Measurements from ENCODE around the gene BSDC1.

BSDC1 gene

DNA sequence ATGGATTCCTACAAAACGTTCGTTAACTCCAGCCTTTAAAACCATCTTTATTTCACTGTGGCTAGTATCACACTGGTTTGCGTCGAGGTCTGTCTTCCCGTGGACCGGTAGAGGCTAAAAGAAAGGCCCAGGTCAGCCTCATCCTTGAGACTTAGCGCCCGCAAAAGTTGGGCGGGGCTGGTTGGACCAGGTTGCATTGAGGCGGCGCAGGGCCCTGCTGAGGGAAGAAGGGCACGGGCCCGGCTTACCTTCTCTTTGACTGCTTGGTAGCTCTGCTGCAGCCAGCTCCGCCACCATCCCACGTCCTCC, 455 bp downstream of the BSDC1 start:
- DNase-seq, result peak; percentile 50

DNA sequence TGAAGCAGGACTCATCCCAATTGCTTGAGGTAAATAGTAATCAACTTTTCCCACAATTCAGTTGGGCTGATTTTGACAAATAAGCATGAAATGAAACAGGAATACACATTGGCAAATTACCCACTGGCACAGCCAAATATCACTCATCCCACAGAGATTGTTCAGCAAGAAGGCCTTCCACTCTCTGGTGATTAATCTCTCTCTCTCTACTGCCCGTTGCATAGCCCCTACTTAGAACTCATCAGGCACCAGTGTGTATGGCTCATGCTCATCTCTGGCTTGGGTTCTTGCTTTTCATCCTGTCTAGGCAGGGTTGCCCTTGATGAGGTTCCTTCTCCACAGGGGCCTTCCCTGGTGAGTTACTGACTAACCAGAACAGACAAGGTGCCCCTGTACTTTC, 1.1 kb downstream of the BSDC1 start:
- DNase-seq, result no peak

DNA sequence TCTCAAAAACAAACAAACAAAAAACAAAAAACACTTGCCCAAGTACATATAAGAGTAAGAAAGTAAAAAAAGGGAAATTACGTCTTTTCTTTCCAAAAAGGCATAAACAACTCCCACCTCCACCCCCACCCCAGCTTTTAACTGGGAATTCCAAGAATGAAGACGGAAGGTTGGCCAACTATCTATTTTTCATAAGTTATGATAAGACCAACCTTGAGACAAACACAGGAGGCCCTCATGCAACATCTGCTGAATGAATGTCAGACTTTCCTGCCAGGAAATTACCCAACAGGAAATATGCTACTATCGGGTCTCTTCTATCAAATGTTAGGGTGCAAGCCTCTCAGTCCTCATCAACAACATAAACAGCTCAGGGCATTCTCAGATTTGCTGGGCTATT, 1.9 kb downstream of the BSDC1 start:
- no peak for DNase-seq

DNA sequence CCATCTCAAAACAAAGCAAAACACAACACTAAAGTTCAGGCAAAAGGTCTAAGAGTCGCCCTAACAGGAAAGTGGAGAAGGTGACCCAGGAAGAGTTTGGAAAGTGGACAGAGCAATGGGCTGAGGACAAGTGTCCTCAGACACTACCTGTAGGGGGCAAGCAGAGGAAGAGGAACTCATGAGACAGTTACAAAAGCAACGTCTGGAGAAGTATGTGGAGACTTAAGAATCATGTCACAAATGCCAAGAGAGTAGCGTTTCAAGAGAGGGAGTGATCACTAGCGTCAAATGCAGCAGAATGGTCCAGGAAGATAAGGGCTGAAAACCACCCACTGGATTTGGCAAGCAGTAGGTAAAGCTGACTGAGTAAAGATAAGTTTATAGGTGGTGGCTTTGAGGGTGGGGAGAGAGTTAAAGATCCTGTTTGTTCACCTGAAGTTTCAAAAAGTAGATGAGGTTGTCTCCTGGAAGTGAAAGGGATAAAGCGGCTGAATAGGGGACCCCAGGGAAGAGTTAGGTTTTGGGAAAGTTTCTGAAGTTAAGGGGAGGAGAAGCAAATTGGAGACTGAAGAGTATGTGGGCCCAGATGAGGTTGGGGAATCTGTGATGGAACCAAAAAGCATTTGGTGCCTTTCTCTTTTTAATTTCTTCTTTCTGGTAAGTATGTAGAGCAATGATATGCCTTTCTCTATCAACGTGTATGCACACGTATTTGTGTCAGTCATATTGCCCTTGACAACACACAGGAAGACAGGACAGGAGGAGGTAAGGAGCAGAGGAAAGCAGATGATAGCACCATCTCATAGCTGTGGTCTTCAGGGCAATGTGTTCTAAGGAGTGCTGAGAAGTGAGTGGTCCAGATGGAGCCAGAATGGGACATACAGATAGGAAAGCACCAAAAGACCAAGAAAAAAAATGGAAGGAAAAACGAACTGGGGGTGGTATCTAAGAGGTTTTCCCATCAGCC, 3.1 kb downstream of the BSDC1 start:
- no peak for DNase-seq

DNA sequence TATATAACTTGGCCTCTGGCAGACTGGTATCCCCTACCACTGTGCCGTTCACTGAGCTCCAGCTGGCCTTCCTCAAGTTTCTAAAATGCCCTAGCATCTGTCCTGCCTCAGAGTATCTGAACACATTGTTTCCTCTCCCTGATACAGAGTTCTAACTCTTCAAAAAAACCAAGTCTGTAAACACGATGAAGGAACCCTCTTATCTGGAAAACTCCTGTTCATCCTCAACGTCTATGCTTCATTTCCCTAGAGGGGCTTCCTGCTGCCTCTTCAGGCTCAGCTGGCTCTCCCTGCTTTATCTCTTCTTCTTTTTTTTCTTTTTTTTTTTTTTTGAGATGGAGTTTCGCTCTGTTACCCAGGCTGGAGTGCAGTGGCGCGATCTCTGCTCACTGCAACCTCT, 5.6 kb downstream of the BSDC1 start:
- no peak for DNase-seq

DNA sequence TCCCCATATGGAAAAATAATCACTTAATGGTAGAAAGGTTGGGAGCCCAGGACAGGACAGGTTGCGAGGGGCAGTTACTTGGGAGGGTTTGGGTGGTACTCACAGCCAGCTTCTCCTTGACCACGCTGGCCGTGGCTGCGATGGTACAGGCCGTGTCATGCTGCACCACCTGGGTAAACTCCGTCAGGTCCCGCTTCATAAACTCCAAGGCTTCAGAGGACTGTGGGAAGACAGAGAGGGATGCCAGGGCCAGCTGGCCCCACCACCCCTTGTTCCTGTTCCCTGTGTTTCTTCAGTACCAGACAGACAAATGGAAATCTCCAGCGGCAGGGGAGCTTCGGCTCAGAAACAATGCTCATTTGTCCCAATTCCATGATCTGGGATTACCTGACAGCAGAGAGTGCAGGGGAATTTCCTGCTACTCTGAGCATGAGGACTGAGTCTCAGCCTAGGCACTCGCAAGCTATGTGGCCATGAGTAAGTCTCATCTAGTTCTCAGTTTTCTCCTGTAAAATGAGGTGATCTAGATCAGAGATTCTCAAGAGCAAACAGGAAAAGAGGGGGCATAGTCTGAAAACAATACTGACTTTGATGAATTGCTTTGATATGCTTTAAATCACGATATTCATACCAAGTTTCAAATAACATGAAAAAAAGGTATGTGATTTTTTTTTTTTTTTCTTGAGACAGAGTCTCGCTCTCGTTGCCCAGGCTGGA, 7.4 kb downstream of the BSDC1 start:
- DNase-seq, result no peak

DNA sequence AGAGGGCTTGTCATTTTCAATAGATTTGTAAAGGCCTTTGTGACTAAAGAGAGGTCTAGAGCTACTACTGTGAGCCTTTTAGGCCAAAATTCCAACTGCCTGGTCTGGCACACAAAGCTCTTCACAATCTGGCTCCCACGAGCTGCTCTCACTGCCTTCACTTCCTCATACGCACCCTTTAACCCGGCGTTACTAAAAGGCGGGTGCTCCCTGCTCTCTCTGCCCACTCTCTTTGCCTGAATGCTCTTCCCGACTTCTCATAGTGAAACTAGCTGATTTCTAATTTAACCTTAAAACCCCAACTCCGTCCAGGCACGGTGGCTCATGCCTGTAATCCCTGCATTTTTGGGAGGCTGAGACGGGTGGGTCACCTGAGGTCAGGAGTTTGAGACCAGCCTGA, 14.2 kb downstream of the BSDC1 start:
- DNase-seq, result no peak

DNA sequence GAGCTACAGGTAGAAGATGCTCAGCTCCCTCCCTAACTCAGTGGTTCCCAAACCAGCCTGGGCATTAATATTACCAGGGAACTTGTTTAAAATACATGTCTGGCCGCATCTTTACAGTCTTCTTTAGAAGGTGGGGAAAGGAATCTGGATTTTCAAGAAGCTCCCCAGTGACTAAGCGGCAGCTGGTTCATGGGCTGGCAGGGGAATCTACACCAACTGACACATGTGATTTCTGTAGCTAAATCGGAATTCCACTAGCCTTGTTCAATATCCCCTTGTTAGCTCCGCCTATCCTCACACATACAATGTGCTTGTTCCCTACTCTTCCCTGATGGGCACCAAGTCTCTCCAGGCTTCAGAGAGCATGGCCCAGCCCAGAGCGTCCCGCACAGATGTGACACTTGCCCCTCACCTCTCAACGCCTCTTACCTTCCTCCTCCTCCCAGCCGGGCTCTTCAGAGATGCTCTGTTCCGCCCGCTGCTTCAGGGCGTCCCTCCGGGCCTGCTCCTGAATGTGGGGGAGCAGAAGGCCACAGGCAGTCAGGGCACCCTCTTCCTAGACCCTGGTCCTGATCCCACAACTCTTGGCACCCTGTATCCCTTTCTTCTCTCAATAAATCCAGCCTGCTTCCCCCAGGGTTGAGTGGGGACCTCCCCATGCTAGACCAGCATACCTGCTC, 16.6 kb downstream of the BSDC1 start:
- DNase-seq, result no peak

DNA sequence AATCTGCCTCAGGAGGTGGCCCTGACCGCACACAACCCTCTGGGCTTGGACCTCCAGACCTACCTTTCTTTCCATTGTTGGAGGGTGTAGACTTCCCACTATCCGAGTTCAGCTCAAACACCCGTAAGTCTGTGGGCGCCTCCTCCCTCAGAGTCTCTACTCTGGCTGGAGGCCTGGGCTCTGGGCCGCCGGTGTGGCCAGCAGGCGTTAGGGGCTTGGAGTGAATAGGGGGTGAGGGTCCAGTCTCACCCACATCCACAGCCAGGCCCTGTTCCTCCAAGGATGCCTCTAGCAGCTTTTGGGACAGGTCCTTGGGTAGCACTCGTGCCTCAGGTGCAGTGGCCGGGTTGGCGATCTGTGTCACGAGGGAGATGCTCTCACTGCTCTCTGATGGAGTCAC, 18.0 kb downstream of the BSDC1 start:
- DNase-seq, result no peak

DNA sequence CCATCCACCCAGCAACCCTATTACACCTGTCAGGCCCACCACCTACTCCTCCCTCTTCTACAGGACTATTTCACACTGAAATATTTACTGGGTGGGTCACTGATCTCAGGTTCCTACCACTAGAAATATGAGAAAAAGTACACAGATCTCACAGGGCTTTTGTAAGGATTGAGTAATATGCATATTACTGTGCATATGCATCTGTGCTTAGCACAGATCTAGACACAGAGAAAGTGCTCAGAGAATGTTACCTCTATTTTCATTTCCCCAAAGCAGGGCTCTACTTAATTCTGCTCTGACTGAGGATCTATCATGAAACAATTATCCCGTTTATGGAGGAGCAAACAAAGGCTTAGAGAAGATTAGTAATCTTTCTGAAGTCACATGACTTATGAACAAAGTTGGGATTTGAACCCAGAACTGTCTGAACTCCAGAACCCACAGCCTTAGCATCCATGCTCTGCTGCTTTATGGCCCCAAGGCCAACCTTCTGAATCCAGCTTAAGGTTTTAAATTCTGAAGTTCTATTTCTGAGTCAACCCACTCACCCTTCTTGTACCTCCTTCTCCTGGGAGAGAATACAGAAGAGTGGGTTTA, 20.1 kb downstream of the BSDC1 start:
- no peak for DNase-seq

DNA sequence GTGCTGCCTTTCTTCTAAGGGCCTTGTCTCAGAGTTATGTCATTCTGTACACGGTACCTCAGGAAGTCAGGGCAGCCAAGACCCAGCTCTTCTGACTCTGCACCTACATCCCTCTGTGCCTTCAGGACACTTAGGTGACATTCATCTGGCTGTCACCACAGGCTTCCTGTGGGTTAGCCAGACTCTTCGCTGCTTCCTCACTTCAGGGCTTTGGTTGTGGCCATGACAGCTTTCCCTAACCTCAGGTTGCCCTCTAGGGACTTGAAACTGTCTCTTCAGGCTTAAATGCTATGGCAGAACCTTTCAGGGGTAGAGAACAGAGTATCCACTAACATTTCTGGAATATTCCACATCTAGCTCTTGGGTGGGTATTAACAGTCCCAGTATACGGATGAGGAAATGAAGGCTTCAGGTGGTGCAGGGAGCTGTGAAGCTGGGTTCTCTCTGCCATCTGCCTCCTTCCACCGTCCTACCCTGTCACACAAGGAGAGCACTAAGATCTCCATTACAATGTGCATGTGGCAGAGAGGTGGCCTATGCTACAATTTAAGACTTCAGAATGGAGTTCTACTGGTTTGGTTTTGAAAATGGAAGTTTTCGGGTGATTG, 22.0 kb downstream of the BSDC1 start:
- DNase-seq, result peak; percentile 82

DNA sequence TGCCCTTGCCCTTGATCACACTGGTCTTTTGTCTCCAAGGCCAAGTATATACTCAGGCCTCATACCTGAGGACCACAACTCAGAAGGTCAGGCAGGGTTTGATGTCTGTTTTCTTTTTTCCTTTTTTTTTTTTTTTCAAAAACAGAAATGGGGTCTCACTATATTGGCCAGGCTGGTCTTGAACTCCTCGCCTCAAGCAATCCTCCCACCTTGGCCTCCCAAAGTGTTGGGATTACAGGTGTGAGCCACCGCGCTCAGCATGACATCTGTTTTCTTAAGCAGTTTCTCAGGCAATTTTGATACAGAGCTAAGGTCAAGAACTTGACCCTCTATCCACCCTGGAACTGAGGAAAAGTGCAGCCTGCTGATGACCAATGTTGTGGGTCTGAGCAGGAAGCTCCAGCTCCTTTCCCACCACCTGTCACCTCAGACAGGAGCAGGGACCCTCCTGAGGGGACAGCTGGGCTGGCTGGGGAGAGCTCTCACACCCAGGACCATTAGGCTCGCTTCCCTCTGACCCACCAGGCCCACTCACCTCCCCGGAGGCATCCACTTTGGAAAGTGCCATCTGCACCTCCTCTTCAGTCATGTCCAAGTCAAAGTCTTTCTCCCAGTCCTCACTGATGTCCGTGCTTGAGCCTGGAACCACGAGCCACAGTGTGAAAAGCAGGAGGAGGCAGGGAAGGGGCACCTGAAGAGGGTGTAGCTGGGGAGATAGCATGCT, 26.2 kb downstream of the BSDC1 start:
- DNase-seq, result no peak

DNA sequence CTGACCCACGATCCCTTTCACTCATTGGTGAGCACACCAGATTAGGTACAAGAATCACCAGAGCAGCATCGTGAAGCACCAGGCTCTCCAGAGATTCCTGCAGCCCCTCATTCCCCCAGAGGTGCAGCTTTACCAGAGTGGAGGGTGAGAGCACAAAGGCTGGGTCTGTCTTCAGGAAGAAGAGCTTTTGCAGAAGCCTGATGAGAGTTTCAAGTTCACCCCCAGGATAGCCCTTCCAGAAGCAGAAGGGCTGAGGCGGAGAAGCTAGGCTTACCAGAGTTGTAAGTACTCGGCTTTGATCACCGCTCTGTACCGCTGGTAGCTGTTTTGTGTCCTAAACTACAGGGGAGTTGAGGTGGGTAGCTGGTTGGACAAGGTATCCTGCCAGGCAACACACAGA, 28.8 kb downstream of the BSDC1 start:
- DNase-seq, result no peak

DNA sequence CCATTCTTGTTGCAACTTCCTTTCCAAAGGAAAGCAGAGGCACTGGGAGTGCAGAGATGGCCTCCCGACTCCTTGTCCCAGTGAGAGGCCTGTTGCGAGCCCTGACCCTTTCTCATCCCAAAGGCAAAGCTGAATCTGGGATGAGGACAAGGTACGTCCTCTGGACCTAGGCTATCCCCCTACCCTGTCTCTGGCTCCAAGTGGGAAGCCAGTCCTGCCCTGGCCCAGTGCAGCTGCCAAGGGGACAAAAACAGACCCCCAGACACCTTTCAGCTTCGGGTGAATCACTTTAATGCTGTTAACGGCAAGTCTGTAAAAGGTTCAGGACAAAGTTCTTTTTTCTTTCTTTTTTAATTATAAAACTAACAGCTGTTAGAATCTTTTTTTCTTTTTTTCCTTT, 29.4 kb downstream of the BSDC1 start:
- no peak for DNase-seq

DNA sequence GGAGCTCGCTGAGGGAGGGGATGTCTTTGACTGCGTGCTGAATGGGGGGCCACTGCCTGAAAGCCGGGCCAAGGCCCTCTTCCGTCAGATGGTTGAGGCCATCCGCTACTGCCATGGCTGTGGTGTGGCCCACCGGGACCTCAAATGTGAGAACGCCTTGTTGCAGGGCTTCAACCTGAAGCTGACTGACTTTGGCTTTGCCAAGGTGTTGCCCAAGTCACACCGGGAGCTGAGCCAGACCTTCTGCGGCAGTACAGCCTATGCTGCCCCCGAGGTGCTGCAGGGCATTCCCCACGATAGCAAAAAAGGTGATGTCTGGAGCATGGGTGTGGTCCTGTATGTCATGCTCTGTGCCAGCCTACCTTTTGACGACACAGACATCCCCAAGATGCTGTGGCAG, 30.5 kb downstream of the BSDC1 start:
- DNase-seq, result no peak

DNA sequence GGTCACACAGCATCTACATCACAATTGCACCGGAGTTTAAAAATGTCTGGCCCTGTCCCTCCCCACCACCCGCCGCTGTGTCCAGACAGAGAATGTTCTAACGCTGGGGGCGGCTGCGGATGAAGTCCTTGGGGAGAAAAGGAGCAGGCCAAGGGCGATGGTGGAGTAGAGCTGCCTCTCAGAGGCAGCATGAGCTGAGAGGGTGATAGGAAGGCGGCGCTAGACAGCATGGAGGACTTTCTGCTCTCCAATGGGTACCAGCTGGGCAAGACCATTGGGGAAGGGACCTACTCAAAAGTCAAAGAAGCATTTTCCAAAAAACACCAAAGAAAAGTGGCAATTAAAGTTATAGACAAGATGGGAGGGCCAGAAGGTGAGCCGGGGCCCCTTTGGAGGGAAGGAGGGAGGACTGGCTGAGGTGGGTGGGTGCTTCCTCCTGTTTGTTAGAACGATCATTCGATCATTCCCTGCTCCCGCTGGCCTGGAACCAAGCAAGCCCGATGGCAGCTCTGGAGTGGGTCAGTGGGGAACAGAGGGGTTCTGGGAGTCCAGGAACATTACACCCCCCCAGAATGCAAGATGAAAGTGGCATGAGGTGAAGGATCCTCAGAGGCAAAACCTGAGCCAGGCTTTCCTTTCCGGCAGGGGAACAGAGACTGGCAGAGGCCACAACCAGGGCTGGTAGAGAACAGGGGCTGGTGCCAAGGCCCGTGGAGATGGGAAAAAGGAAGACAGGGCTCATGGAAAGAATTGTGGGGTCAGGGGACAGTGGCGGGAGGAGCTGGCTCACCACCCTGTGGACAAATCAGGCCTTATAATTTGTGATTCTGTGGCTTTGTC, 31.5 kb downstream of the BSDC1 start, which contains the start of the genes FAM229A and TSSK3:
Gene FAM229A (minus strand): TSS at position 12 of the 840 bp plus-strand sequence. CDS start 394 bp downstream, outside the sequence.
Gene TSSK3 (plus strand): TSS at position 66 of the 840 bp plus-strand sequence. CDS start 163 bp downstream, at position 229.
- DNase-seq, result no peak

DNA sequence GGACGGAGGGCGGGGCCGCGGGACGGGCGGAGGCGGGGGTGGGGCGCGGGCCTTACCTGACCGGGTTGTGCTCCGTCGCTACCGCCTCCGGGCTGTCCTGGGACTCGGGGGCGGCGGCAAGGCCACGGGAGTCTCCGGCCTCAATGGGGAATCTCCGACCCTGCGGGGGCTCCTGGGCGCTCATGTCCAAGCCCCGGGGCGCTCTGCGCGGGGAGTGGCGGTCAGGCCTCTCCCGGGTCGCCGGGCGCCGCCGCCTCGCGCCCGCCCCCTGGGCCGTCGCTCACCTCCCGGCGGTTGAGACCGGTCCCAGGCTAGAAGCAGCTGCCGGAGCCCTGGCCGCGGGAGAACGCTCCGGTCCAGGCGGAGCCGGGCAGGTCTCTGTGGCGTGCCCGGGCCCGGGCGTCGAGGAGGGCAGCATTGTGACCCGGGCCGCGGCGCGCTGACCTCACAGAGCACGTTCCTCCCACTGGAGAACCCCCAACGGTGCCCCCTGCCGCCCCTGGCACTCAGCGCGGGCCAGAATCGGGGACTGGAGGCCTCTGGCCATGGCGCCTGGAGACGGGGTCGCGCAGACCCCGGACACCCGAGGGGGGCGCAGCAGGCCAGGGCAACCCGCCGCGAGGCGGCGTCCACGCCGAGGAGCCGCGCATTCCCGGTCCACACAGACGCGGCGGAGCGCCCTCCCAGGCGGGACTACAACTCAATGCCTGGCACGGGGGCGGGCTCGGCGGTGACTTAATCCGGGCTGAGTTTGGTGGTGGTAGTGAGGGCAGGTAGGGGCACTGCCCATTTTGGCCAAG, 32.4 kb downstream of the BSDC1 start:
- no peak for DNase-seq

DNA sequence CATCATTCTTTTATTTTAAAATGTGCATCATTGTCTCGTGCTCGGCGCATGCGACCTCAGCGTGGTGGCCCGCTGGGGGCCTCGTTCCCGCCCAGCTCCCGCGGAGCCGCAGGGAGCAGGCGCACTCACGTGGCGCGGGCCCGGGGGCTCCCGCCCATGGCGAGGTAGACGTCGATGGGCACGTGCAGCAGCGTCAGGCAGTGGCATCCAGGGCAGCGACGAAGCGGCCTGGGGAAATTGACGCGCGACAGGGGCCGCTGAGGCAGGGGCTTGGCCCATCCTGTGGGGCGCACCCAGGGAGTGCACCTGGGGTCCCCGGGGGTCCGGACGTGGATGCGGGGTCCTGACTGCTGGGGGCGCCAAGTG, 33.0 kb downstream of the BSDC1 start:
- DNase-seq, result no peak

DNA sequence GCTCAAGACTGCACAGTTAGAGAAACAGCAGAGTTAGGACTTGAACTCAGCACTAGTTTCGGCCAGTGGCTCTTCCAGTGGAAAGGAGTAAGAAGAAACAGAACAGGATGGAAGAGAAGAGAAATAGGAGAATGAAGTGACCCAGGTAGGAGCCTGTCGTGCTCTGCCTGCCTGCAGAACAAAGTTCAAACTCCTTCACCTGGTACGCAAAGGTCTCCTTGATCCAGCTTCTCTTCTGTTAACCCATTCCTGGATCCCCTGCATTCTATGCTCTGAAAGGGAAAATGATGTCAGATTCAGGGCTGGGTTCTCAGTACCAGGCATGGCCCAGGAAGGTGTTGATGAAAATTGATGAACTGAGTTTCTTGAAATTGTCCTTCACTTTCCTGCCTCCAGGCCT, 35.8 kb downstream of the BSDC1 start:
- DNase-seq, result no peak

DNA sequence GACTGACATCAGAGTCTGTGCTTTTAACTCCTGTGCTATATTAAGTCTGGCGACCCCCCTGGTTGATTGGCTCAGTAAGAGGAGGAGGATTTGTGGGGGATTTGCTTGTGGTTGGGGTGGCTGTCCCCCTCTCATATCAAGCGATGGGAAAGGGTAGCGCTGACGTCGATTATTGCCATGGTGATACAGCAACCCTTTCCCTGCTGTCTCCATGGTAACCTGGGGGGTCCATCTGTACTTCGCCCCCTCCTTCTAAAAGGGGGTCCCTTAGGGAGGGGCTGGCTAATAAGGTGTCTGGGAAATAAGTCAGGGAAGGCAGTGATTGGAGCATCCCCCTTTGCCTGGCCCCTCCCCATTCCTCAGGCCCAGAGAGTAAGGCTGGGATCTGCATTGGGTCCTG, 36.6 kb downstream of the BSDC1 start:
- no peak for DNase-seq
